Body of pancreas (tissue), 4 donors: ENCODE results near the gene LCE3A.

Experiments used
- POLR2A ChIP-seq, 3 donors: fragments of 450-650 bp; IDR thresholded peaks; one replicate each; pipeline ENCODE4 v1.6.1; 2016; ENCODE audit warnings: antibody characterized with exemption in 3 of 3, mild to moderate bottlenecking in 2 of 3
- TF ChIP-seq, protein P1 (sequence below), 7 experiments: fragments of 450-650 bp in 4 of 7; fragments of 200-600 bp in 3 of 7; sonication (generic) in 3 of 7; IDR thresholded peaks; one replicate each; pipeline ENCODE4 v1.5.1; 2016 to 2019; ENCODE audit warnings: antibody characterized with exemption in 7 of 7

DNA sequence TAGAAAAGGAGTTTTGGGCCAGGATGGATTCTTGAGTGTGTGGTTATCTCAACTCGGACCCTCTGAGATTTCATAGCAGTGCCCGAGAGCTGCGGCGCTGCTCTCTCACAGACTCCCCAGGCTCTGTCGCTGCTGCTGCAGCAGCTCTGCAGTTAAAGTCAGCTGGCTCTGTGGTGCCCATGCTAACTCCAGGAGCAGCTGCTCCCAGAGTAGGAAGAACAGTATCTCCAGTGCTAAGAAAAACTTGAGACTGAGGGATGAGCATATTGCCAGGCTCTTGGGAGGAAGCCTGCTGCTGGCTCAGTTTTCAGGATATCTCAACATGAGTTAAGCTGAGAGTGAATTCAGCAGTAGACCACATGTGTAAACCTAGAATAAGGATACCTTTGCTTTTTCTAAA, 44.7 kb upstream of the LCE3A start:
- TF ChIP-seq, protein P1, sequence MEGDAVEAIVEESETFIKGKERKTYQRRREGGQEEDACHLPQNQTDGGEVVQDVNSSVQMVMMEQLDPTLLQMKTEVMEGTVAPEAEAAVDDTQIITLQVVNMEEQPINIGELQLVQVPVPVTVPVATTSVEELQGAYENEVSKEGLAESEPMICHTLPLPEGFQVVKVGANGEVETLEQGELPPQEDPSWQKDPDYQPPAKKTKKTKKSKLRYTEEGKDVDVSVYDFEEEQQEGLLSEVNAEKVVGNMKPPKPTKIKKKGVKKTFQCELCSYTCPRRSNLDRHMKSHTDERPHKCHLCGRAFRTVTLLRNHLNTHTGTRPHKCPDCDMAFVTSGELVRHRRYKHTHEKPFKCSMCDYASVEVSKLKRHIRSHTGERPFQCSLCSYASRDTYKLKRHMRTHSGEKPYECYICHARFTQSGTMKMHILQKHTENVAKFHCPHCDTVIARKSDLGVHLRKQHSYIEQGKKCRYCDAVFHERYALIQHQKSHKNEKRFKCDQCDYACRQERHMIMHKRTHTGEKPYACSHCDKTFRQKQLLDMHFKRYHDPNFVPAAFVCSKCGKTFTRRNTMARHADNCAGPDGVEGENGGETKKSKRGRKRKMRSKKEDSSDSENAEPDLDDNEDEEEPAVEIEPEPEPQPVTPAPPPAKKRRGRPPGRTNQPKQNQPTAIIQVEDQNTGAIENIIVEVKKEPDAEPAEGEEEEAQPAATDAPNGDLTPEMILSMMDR (IDR thresholded peaks at IDR 0.05), result no peak
- TF ChIP-seq POLR2A (IDR thresholded peaks at IDR 0.05), result no peak
